GM12891 (cell line): Measurements from ENCODE around the gene STEAP1B.

ENCODE experiments used
- POLR2A ChIP-seq: IDR thresholded peaks from 2 replicates; pipeline ENCODE4 v1.6.1; 2011; ENCODE audit warnings: low read depth, low read length, control low read depth
- POLR2AphosphoS5 ChIP-seq: IDR thresholded peaks from 2 replicates; pipeline ENCODE4 v1.6.1; 2011; ENCODE audit warnings: low read depth, low read length, control low read depth

DNA sequence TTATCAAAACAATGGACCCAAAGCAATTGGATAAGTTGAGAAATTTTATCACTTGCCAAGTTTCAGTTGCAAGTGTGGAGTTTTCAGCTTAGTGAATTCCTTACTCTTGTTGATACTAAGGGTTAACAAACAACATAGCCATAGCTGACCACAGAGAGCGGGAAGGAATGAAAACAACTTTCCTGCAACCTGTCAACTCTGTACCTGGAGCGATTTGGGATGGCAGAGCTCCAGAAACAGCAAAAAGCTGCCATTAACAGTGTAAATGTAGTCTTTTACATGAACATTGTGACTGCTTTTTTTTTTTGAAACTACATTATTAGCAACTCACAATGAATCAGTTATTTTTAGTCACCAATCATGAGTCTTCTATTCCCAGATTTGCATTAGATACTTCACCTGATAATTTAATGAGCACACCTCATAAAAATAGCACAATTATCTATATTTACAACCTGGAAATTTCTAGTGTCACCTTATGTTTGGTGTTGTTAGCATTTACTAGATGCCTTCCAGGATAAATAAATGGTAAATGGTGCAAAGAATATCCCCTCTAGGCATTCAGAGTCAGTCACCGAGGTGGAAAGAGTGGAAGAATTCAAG, 95.5 kb downstream of the STEAP1B start:
- no peak for TF ChIP-seq POLR2AphosphoS5
- TF ChIP-seq POLR2A, result no peak
